ENCODE results near the gene FOXO1.

GRCh38 chr13:40549500-40550094 lies 116.8 kb downstream of the FOXO1 start:
- TF ChIP-seq CTCF (IDR thresholded peaks at IDR 0.05) (no peak), POLR2A (IDR thresholded peaks at IDR 0.05) (no peak), EP300 (IDR thresholded peaks at IDR 0.05) (peak in 1 of 2 donors; percentile 33)
